K562 treated with DMSO at 1 percent for 4 hours (cell line): ENCODE data around the gene MSMP. TPM values are rescaled to one million over a fixed set of nuclear protein-coding genes. Genes with fewer than 3 reads are reported as not detected.

Source experiments
- total RNA-seq: library from RNA; unstranded; fragments of 300-600 nt; gene quantifications from 2 replicates; pipeline ENCODE4 v1.2.3, GENCODE V29; 2022; ENCODE audit not compliant: insufficient read depth

MSMP gene, protein sequence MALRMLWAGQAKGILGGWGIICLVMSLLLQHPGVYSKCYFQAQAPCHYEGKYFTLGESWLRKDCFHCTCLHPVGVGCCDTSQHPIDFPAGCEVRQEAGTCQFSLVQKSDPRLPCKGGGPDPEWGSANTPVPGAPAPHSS
- not detected in 2 replicates for total RNA-seq

DNA sequence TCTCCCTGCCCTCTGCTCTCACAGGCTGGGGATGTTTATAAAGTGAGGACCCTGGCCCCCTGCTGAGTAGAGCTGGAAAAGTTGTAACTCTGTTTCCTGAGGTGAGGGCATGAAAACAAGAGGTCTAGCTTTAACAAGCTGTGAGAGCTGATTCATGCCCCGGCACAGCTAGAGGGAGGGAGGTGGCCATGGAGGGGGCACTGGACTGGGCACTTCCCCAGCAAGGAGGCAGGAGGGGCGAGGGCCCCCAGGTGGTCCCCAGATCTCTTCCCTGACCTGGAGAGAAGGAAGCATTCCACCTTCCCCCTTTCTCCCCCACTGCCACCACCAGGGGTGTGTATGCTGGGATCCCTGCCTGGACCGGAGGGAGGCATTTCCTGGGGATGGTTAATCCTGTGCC lies at the start of gene MSMP:
Gene MSMP (minus strand): TSS at position 13 of the 400 bp plus-strand sequence. CDS start 147 bp downstream, outside the sequence.

GRCh38 chr9:35791297-35791921 lies 37.3 kb upstream of the MSMP start, which contains the start of gene NPR2:
NPR2 (plus strand) TSS chr9:35791591; CDS start chr9:35792409, 818 bp downstream.

GRCh38 chr9:35748858-35749514 lies 5.1 kb downstream of the MSMP start, which contains the start of the genes GBA2 and RGP1:
GBA2 (minus strand) TSS chr9:35749228; CDS start chr9:35748704, 524 bp downstream.
RGP1 (plus strand) TSS chr9:35749287; CDS start chr9:35749756, 469 bp downstream.

GRCh38 chr9:35732185-35732799 lies 21.8 kb downstream of the MSMP start, which contains the start of the genes CREB3 and TLN1:
CREB3 (plus strand) TSS chr9:35732666; CDS start chr9:35732773, 107 bp downstream.
TLN1 (minus strand) TSS chr9:35732195; CDS start chr9:35725694, 6,501 bp downstream.

Other genes starting within 250 kb of the MSMP start
- gene TESK1, start 149.0 kb downstream of the MSMP start, total RNA-seq: 10.1 and 13.6 TPM in 2 replicates
- gene CD72, start 135.9 kb downstream of the MSMP start, total RNA-seq: not detected in 2 replicates
- gene SIT1, start 103.3 kb downstream of the MSMP start, total RNA-seq: not detected in 2 replicates
- gene RMRP, start 96.3 kb downstream of the MSMP start, total RNA-seq: not detected in 2 replicates
- 13.5 and 16.9 TPM in 2 replicates for gene CCDC107, start 96.0 kb downstream of the MSMP start, total RNA-seq
- 6.1 and 7.2 TPM in 2 replicates for gene ARHGEF39, start 89.1 kb downstream of the MSMP start, total RNA-seq
- not detected in 2 replicates for gene CA9, start 80.3 kb downstream of the MSMP start, total RNA-seq
- gene TPM2, start 64.4 kb downstream of the MSMP start, total RNA-seq: 1.9 and 2.2 TPM in 2 replicates
- 168 and 169 TPM in 2 replicates for gene TLN1, start 22.1 kb downstream of the MSMP start, total RNA-seq
- gene CREB3, start 21.6 kb downstream of the MSMP start, total RNA-seq: 20.5 and 28.7 TPM in 2 replicates
- gene GBA2, start 5.0 kb downstream of the MSMP start, total RNA-seq: 41.2 and 50.0 TPM in 2 replicates
- 5.8 and 6.1 TPM in 2 replicates for gene RGP1, start 5.0 kb downstream of the MSMP start, total RNA-seq
- 2.5 and 6.6 TPM in 2 replicates for gene NPR2, start 37.3 kb upstream of the MSMP start, total RNA-seq
- not detected in 2 replicates for gene SPAG8, start 58.0 kb upstream of the MSMP start, total RNA-seq
- 50.0 and 72.5 TPM in 2 replicates for gene HINT2, start 60.8 kb upstream of the MSMP start, total RNA-seq
- not detected in 2 replicates for gene FAM221B, start 74.5 kb upstream of the MSMP start, total RNA-seq
- gene TMEM8B, start 75.0 kb upstream of the MSMP start, total RNA-seq: 1.1 and 1.8 TPM in 2 replicates
- not detected in 2 replicates for gene OR13J1, start 116.1 kb upstream of the MSMP start, total RNA-seq
- gene HRCT1, start 151.9 kb upstream of the MSMP start, total RNA-seq: not detected in 2 replicates
- gene SPAAR, start 155.2 kb upstream of the MSMP start, total RNA-seq: not detected in 2 replicates
- gene OR2S2, start 203.9 kb upstream of the MSMP start, total RNA-seq: not detected in 2 replicates